NT2/D1 (cell line): ENCODE data around the gene DBX2.

ENCODE experiments used
- DNase-seq: peaks from one replicate; pipeline ENCODE4 v3.0.0-alpha.2; 2011; ENCODE audit warnings: low read depth, low spot score
- H3K27me3 ChIP-seq: 2 replicates; pipeline ENCODE4 v1.6.0; 2011; ENCODE audit warnings: mild to moderate bottlenecking; ENCODE audit not compliant: insufficient read length, insufficient read depth
- H3K36me3 ChIP-seq: 2 replicates; pipeline ENCODE4 v1.6.1; 2011; ENCODE audit warnings: mild to moderate bottlenecking, low read length, mixed read lengths; ENCODE audit not compliant: insufficient read depth, insufficient read length
- H3K4me1 ChIP-seq: 2 replicates; pipeline ENCODE4 v1.5.1; 2011; ENCODE audit not compliant: insufficient read depth, insufficient read length
- H3K4me3 ChIP-seq: 2 replicates; pipeline ENCODE4 v1.5.1; 2011; ENCODE audit warnings: low read depth; ENCODE audit not compliant: insufficient read length
- H3K9ac ChIP-seq: 2 replicates; pipeline ENCODE4 v1.6.0; 2011; ENCODE audit warnings: low read depth; ENCODE audit not compliant: insufficient read length
- H3K9me3 ChIP-seq: 2 replicates; pipeline ENCODE4 v1.5.1; 2011; ENCODE audit warnings: mild to moderate bottlenecking, low read length; ENCODE audit not compliant: insufficient read depth
- SUZ12 ChIP-seq: IDR thresholded peaks from 2 replicates; pipeline ENCODE4 v1.6.1; 2011; ENCODE audit not compliant: insufficient read length, insufficient read depth; ENCODE audit errors: extremely low read depth
- YY1 ChIP-seq: IDR thresholded peaks from 2 replicates; pipeline ENCODE4 v1.6.1; 2011; ENCODE audit not compliant: insufficient read length, insufficient read depth
- ZNF274 ChIP-seq: IDR thresholded peaks from 2 replicates; pipeline ENCODE4 v1.6.1; 2011; ENCODE audit warnings: mild to moderate bottlenecking, low read depth, low read length

DBX2 gene

GRCh38 chr12:45042599-45042998 is 8.3 kb downstream of the DBX2 start:
- no peaks in the 10 kb centered on the region for H3K9me3 ChIP-seq
- H3K4me1 ChIP-seq = no peaks in the 10 kb centered on the region
- TF ChIP-seq ZNF274 = no peak
- TF ChIP-seq SUZ12 = no peak
- TF ChIP-seq YY1 = no peak
- no peak for DNase-seq
- H3K9ac ChIP-seq = no peak overlapping the region
- no peaks in the 10 kb centered on the region for H3K27me3 ChIP-seq
- H3K36me3 ChIP-seq = no peaks in the 10 kb centered on the region
- H3K4me3 ChIP-seq = no peak overlapping the region

GRCh38 chr12:45040977-45041376 is 9.9 kb downstream of the DBX2 start:
- DNase-seq = no peak
- TF ChIP-seq ZNF274 (no peak), SUZ12 (no peak), YY1 (no peak)
- Histone ChIP-seq H3K4me1 (no peaks in the 10 kb centered on the region), H3K27me3 (no peaks in the 10 kb centered on the region), H3K36me3 (no peaks in the 10 kb centered on the region), H3K4me3 (no peak overlapping the region), H3K9me3 (no peaks in the 10 kb centered on the region), H3K9ac (no peak overlapping the region)

- no peak for TF ChIP-seq ZNF274
- no peak for TF ChIP-seq YY1
- TF ChIP-seq SUZ12 = no peak
- no peaks in the 10 kb centered on the region for H3K27me3 ChIP-seq
- no peaks in the 10 kb centered on the region for H3K4me1 ChIP-seq
- no peak for DNase-seq
- no peak overlapping the region for H3K4me3 ChIP-seq
- H3K9me3 ChIP-seq = no peaks in the 10 kb centered on the region
- H3K36me3 ChIP-seq = no peaks in the 10 kb centered on the region
- no peak overlapping the region for H3K9ac ChIP-seq
Observed at GRCh38 chr12:45039757-45040156, 11.1 kb downstream of the DBX2 start.

GRCh38 chr12:45034861-45035265 is 16.0 kb downstream of the DBX2 start:
- Histone ChIP-seq H3K4me3 (no peak overlapping the region), H3K4me1 (no peaks in the 10 kb centered on the region), H3K9me3 (no peaks in the 10 kb centered on the region), H3K9ac (no peak overlapping the region), H3K36me3 (no peaks in the 10 kb centered on the region), H3K27me3 (no peaks in the 10 kb centered on the region)
- DNase-seq = no peak
- no peak for TF ChIP-seq ZNF274
- no peak for TF ChIP-seq SUZ12
- TF ChIP-seq YY1 = no peak

GRCh38 chr12:45017916-45018315 is 33.0 kb downstream of the DBX2 start:
- Histone ChIP-seq H3K4me1 (no peaks in the 10 kb centered on the region), H3K9me3 (0 out of 2 replicates have a peak, but pooled peaks cover 6% of the 10 kb centered on the region), H3K4me3 (no peak overlapping the region), H3K9ac (no peak overlapping the region), H3K27me3 (no peaks in the 10 kb centered on the region), H3K36me3 (no peaks in the 10 kb centered on the region)
- no peak for TF ChIP-seq YY1
- no peak for TF ChIP-seq SUZ12
- TF ChIP-seq ZNF274 = no peak
- no peak for DNase-seq

- no peak overlapping the region for H3K4me3 ChIP-seq
- TF ChIP-seq SUZ12 (no peak), YY1 (no peak), ZNF274 (no peak)
Observed at GRCh38 chr12:45014396-45014795, 36.5 kb downstream of the DBX2 start.

GRCh38 chr12:45012749-45013148 is 38.1 kb downstream of the DBX2 start:
- Histone ChIP-seq H3K27me3 (no peaks in the 10 kb centered on the region), H3K9ac (no peak overlapping the region), H3K4me1 (no peaks in the 10 kb centered on the region), H3K4me3 (no peak overlapping the region), H3K9me3 (no peaks in the 10 kb centered on the region), H3K36me3 (no peaks in the 10 kb centered on the region)
- TF ChIP-seq SUZ12 (no peak), ZNF274 (no peak), YY1 (no peak)
- no peak for DNase-seq

More at GRCh38 chr12:45014396-45014795, 36.5 kb downstream of the DBX2 start:
- no peak for DNase-seq
- no peak overlapping the region for H3K9ac ChIP-seq
- H3K4me1 ChIP-seq = no peaks in the 10 kb centered on the region
- no peaks in the 10 kb centered on the region for H3K9me3 ChIP-seq
- no peaks in the 10 kb centered on the region for H3K36me3 ChIP-seq
- H3K27me3 ChIP-seq = no peaks in the 10 kb centered on the region
